GM23338 (cell line): ENCODE measurements around the gene KIAA0753. TPM values are rescaled to one million over a fixed set of nuclear protein-coding genes. Genes with fewer than 3 reads are reported as not detected.
"Not testable (repeated sequence)": the region's sequence is repeated elsewhere in the genome, so short reads cannot be mapped to it uniquely, and the experiment has no call there.

Experiments used
- ATAC-seq: fragments of 200-7000 bp; cut with Tn5 transposase; 3 replicates; pipeline ENCODE4 v1.9.1; 2020
- DNase-seq: peaks from one replicate; pipeline ENCODE4 v3.0.0-alpha.2; 2015; ENCODE audit warnings: low spot score
- H2AFZ ChIP-seq: fragments of 200-600 bp; sonication (generic); 2 replicates; pipeline ENCODE4 v1.8.0; 2016; ENCODE audit warnings: antibody characterized with exemption, mild to moderate bottlenecking, moderate library complexity
- H3F3A ChIP-seq: fragments of 200-600 bp; sonication (generic); replicated peaks from 2 replicates; pipeline ENCODE4 v1.8.0; 2017; ENCODE audit warnings: antibody characterized with exemption, mixed run types, low read depth
- H3K27ac ChIP-seq: fragments of 200-600 bp; sonication (generic); 2 replicates; pipeline ENCODE4 v1.6.1; 2016; ENCODE audit warnings: low read depth
- H3K27me3 ChIP-seq: fragments of 200-600 bp; sonication (generic); 2 replicates; pipeline ENCODE4 v1.8.0; 2016; ENCODE audit warnings: mild to moderate bottlenecking, mixed run types, moderate library complexity; ENCODE audit not compliant: insufficient read depth
- H3K36me3 ChIP-seq: fragments of 200-600 bp; sonication (generic); 2 replicates; pipeline ENCODE4 v1.8.0; 2016; ENCODE audit warnings: mild to moderate bottlenecking; ENCODE audit not compliant: insufficient read depth
- H3K4me1 ChIP-seq: fragments of 200-600 bp; sonication (generic); 2 replicates; pipeline ENCODE4 v1.8.0; 2016; ENCODE audit warnings: mild to moderate bottlenecking, moderate library complexity; ENCODE audit not compliant: insufficient read depth
- H3K4me2 ChIP-seq: fragments of 200-600 bp; sonication (generic); 2 replicates; pipeline ENCODE4 v1.7.1; 2017; ENCODE audit warnings: mixed run types
- H3K4me3 ChIP-seq: fragments of 200-600 bp; sonication (generic); 2 replicates; pipeline ENCODE4 v1.6.1; 2016; ENCODE audit warnings: mixed run types
- H3K79me2 ChIP-seq: fragments of 200-600 bp; sonication (generic); replicated peaks from 2 replicates; pipeline ENCODE4 v1.8.0; 2017; ENCODE audit warnings: mild to moderate bottlenecking; ENCODE audit not compliant: insufficient read depth
- H3K9me2 ChIP-seq: fragments of 200-600 bp; sonication (generic); 2 replicates; pipeline ENCODE4 v1.8.0; 2017; ENCODE audit not compliant: insufficient read depth
- H4K20me1 ChIP-seq: fragments of 200-600 bp; sonication (generic); replicated peaks from 2 replicates; pipeline ENCODE4 v1.8.0; 2017; ENCODE audit warnings: mild to moderate bottlenecking; ENCODE audit not compliant: insufficient read depth
- H3K27ac Mint-ChIP-seq: 2 replicates; pipeline ENCODE4 v1.8.0; 2020; ENCODE audit warnings: inconsistent platforms, mild to moderate bottlenecking, moderate library complexity, mixed read lengths
- H3K27me3 Mint-ChIP-seq: 3 replicates; pipeline ENCODE4 v1.8.0; 2022; ENCODE audit warnings: low read depth, mild to moderate bottlenecking, moderate library complexity, mixed read lengths, inconsistent platforms; ENCODE audit not compliant: insufficient read depth, poor library complexity
- H3K36me3 Mint-ChIP-seq: 3 replicates; pipeline ENCODE4 v1.8.0; 2021; ENCODE audit warnings: low read depth, mild to moderate bottlenecking, inconsistent platforms, moderate library complexity, mixed read lengths
- H3K4me1 Mint-ChIP-seq: 3 replicates; pipeline ENCODE4 v1.8.0; 2020; ENCODE audit warnings: mild to moderate bottlenecking, inconsistent platforms, mixed read lengths
- H3K4me3 Mint-ChIP-seq: 3 replicates; pipeline ENCODE4 v1.8.0; 2021; ENCODE audit warnings: moderate library complexity, mild to moderate bottlenecking, inconsistent platforms, mixed read lengths
- H3K9me3 Mint-ChIP-seq: 3 replicates; pipeline ENCODE4 v1.8.0; 2020; ENCODE audit warnings: moderate library complexity, mild to moderate bottlenecking, inconsistent platforms, mixed read lengths
- CREB1 ChIP-seq: fragments of 250-450 bp; sonication (Bioruptor Pico); IDR thresholded peaks from 2 replicates; pipeline ENCODE4 v1.5.0; 2020; ENCODE audit warnings: low read depth, mild to moderate bottlenecking, moderate library complexity
- CTCF ChIP-seq, 2 experiments: fragments of 200-600 bp in 1 of 2; sonication (generic) in 1 of 2; conservative IDR thresholded peaks; 2 replicates each; pipeline versions ENCODE4 v1.5.1 to v1.6.1; 2016 to 2017; ENCODE audit warnings: antibody characterized with exemption in 2 of 2, low read depth in 2 of 2, mild to moderate bottlenecking in 2 of 2, moderate library complexity in 1 of 2
- ETS1 ChIP-seq: IDR thresholded peaks from 2 replicates; pipeline ENCODE4 v1.6.1; 2016; ENCODE audit warnings: antibody characterized with exemption
- EZH2 ChIP-seq: fragments of 200-600 bp; sonication (generic); IDR thresholded peaks from one replicate; pipeline ENCODE4 v1.8.0; 2017; ENCODE audit warnings: antibody characterized with exemption, mild to moderate bottlenecking, low read depth; ENCODE audit not compliant: unreplicated experiment
- JUNB ChIP-seq: IDR thresholded peaks from one replicate; pipeline ENCODE4 v1.6.1; 2016; ENCODE audit warnings: antibody characterized with exemption; ENCODE audit not compliant: unreplicated experiment
- NANOG ChIP-seq: IDR thresholded peaks from 2 replicates; pipeline ENCODE4 v1.6.1; 2016; ENCODE audit warnings: antibody characterized with exemption, borderline replicate concordance
- POLR2AphosphoS5 ChIP-seq: IDR thresholded peaks from 2 replicates; pipeline ENCODE4 v1.6.1; 2016; ENCODE audit warnings: antibody characterized with exemption, low read depth
- STAT1 ChIP-seq: IDR thresholded peaks from one replicate; pipeline ENCODE4 v1.6.1; 2016; ENCODE audit warnings: antibody characterized with exemption; ENCODE audit not compliant: unreplicated experiment
- ZNF462 ChIP-seq: fragments of 250-450 bp; sonication (Bioruptor Pico); IDR thresholded peaks from 2 replicates; pipeline ENCODE4 v1.5.0; 2020; ENCODE audit warnings: mild to moderate bottlenecking, moderate library complexity
- polyA plus RNA-seq: library from polyadenylated mRNA; unstranded; fragments of >200 nt; fragmentation: Nextera tagmentation; extraction: Ambion mirVana; gene quantifications from 2 replicates; pipeline ENCODE4 v1.2.1, GENCODE V29; 2016
- total RNA-seq: library from RNA; depleted of rRNA; stranded (reverse); fragments of >200 nt; shearing (Covaris generic); gene quantifications from 2 replicates; pipeline ENCODE4 v1.2.3, GENCODE V29; 2014
- TF ChIP-seq, protein P1 (sequence below): IDR thresholded peaks from one replicate; pipeline ENCODE4 v1.6.1; 2018; ENCODE audit warnings: antibody characterized with exemption; ENCODE audit not compliant: unreplicated experiment

Gene KIAA0753
- total and polyA plus RNA-seq, 2 experiments from 2014 or later: 6.0 to 27.8 TPM

DNA sequence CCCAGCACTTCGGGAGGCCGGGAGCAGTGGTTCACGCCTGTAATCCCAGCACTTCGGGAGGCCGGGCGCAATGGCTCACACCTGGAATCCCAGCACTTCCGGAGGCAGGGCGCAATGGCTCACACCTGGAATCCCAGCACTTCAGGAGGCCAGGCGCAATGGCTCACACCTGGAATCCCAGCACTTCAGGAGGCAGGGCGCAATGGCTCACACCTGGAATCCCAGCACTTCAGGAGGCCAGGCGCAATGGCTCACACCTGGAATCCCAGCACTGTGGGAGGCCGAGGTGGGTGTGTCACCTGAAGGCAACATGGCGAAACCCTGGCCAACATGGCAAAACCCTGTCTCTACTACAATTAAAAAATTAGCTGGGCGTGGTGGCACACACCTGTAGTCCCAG is 47.1 kb downstream of the KIAA0753 start:
- H3F3A ChIP-seq, H4K20me1 ChIP-seq, H3K79me2 ChIP-seq, H3K4me1 ChIP-seq, H2AFZ ChIP-seq, H3K27me3 Mint-ChIP-seq, H3K9me2 ChIP-seq, H3K4me2 ChIP-seq, H3K27me3 ChIP-seq, H3K27ac Mint-ChIP-seq, H3K4me3 ChIP-seq, H3K9me3 Mint-ChIP-seq, H3K27ac ChIP-seq, H3K4me1 Mint-ChIP-seq, ATAC-seq, DNase-seq, H3K4me3 Mint-ChIP-seq: not testable (repeated sequence)
- H3K36me3 ChIP-seq: peaks cover 43% of the 10 kb centered on the region
- H3K36me3 Mint-ChIP-seq: peaks cover 60% of the 10 kb centered on the region

DNA sequence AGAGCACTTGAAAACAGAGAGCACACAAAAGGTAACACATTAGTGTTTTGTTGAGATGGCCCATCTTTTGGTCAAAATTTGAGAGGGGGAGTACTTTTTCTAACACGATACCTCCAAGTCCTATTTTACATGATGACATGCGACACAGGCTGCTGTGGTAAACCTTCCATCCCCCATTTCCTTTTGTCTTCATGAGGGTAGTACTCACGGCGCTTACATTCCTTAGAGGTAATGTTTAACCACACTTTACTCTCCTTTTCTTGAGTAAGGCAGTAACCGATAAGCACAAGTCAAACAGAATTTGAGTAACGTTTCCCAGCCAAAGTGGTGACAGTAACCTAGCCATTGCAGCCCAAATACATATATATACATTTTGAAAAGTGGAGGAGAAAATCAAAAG is 48.3 kb downstream of the KIAA0753 start:
- no peaks in the 10 kb centered on the region for H3K9me2 ChIP-seq
- no peaks in the 10 kb centered on the region for H3K27me3 ChIP-seq
- H3K79me2 ChIP-seq: no peaks in the 10 kb centered on the region
- Mint-ChIP-seq H3K27me3 (no peaks in the 10 kb centered on the region), H3K9me3 (no peaks in the 10 kb centered on the region), H3K4me3 (no peak overlapping the region), H3K36me3 (peaks cover 69% of the 10 kb centered on the region), H3K27ac (peak overlapping the region; percentile 10), H3K4me1 (peaks cover 7% of the 10 kb centered on the region; the same call in 2 of the 3 replicates)
- no peak overlapping the region for H3K4me2 ChIP-seq
- no peaks in the 10 kb centered on the region for H3K4me1 ChIP-seq
- no peak overlapping the region for H3K4me3 ChIP-seq
- no peak overlapping the region for H2AFZ ChIP-seq
- H3K27ac ChIP-seq: no peak overlapping the region
- H3F3A ChIP-seq: no peaks in the 10 kb centered on the region
- no peak for DNase-seq
- no peaks in the 10 kb centered on the region; the same call in 1 of the 2 replicates for H4K20me1 ChIP-seq
- peaks cover 38% of the 10 kb centered on the region for H3K36me3 ChIP-seq
- no peak for ATAC-seq
- TF ChIP-seq NANOG: no peak
- TF ChIP-seq CREB1 (CRISPR knock-in tag): no peak
- no peak for TF ChIP-seq EZH2
- TF ChIP-seq STAT1: no peak
- no peak for TF ChIP-seq CTCF (conservative IDR thresholded peaks at IDR 0.05; ENCODE audit: low read depth in 2 of 2)
- no peak for TF ChIP-seq JUNB
- TF ChIP-seq ZNF462 (CRISPR knock-in tag): no peak
- TF ChIP-seq ETS1: no peak
- TF ChIP-seq POLR2AphosphoS5: no peak
- TF ChIP-seq, protein P1, sequence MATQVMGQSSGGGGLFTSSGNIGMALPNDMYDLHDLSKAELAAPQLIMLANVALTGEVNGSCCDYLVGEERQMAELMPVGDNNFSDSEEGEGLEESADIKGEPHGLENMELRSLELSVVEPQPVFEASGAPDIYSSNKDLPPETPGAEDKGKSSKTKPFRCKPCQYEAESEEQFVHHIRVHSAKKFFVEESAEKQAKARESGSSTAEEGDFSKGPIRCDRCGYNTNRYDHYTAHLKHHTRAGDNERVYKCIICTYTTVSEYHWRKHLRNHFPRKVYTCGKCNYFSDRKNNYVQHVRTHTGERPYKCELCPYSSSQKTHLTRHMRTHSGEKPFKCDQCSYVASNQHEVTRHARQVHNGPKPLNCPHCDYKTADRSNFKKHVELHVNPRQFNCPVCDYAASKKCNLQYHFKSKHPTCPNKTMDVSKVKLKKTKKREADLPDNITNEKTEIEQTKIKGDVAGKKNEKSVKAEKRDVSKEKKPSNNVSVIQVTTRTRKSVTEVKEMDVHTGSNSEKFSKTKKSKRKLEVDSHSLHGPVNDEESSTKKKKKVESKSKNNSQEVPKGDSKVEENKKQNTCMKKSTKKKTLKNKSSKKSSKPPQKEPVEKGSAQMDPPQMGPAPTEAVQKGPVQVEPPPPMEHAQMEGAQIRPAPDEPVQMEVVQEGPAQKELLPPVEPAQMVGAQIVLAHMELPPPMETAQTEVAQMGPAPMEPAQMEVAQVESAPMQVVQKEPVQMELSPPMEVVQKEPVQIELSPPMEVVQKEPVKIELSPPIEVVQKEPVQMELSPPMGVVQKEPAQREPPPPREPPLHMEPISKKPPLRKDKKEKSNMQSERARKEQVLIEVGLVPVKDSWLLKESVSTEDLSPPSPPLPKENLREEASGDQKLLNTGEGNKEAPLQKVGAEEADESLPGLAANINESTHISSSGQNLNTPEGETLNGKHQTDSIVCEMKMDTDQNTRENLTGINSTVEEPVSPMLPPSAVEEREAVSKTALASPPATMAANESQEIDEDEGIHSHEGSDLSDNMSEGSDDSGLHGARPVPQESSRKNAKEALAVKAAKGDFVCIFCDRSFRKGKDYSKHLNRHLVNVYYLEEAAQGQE: no peak
